HEK293T (cell line): Measurements from ENCODE around the gene TNPO3.

Experiments used
- ARNT ChIP-seq: fragments of 450-650 bp; IDR thresholded peaks from 2 replicates; pipeline ENCODE4 v1.6.1; 2017; ENCODE audit warnings: mild to moderate bottlenecking
- FOXA1 ChIP-seq: fragments of 450-650 bp; IDR thresholded peaks from 2 replicates; pipeline ENCODE4 v1.6.1; 2016; ENCODE audit warnings: mild to moderate bottlenecking
- FOXM1 ChIP-seq: fragments of 450-650 bp; IDR thresholded peaks from 2 replicates; pipeline ENCODE4 v1.6.1; 2017; ENCODE audit warnings: mild to moderate bottlenecking, borderline replicate concordance
- HDGF ChIP-seq: fragments of 450-650 bp; IDR thresholded peaks from 2 replicates; pipeline ENCODE4 v1.6.1; 2017; ENCODE audit warnings: antibody characterized with exemption, borderline replicate concordance
- LEF1 ChIP-seq: fragments of 450-650 bp; IDR thresholded peaks from 2 replicates; pipeline ENCODE4 v1.6.1; 2017; ENCODE audit warnings: mild to moderate bottlenecking, borderline replicate concordance
- NFRKB ChIP-seq: fragments of 450-650 bp; IDR thresholded peaks from 2 replicates; pipeline ENCODE4 v1.6.1; 2016; ENCODE audit warnings: mild to moderate bottlenecking, moderate library complexity
- SP1 ChIP-seq: fragments of 450-650 bp; IDR thresholded peaks from 2 replicates; pipeline ENCODE4 v1.6.1; 2017
- SUZ12 ChIP-seq: fragments of 450-650 bp; IDR thresholded peaks from 2 replicates; pipeline ENCODE4 v1.6.1; 2016; ENCODE audit warnings: mild to moderate bottlenecking
- TARDBP ChIP-seq: fragments of 450-650 bp; IDR thresholded peaks from 2 replicates; pipeline ENCODE4 v1.6.1; 2016
- TF ChIP-seq, protein P1 (sequence below): fragments of 450-650 bp; IDR thresholded peaks from 2 replicates; pipeline ENCODE4 v1.6.1; 2016

DNA sequence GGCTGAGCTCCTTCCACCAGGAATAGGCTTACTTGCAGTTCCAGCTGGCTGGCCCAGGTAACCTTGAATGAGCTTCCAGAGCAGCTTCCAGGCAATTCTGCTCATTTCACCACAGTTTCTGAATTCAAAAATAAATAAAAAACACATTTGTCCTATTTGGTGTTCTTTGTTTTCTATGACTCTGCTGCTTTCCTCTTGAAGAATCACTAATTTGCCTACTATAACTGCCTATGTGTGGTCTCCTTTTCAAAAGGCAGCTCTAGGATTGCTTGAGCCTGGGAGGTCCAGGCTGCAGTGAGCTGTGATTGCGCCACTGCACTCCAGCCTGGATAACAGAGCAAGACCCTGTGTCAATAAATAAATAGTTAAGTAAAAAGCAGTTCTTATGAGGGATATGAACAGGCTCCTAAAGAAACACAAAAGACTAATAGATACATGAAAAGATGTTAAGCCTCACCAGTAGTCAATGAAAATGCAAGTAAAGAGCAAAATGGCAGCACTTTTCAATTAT is 19.5 kb upstream of the TNPO3 start:
- no peak for TF ChIP-seq ARNT
- no peak for TF ChIP-seq LEF1
- no peak for TF ChIP-seq NFRKB
- no peak for TF ChIP-seq SP1
- TF ChIP-seq, protein P1, sequence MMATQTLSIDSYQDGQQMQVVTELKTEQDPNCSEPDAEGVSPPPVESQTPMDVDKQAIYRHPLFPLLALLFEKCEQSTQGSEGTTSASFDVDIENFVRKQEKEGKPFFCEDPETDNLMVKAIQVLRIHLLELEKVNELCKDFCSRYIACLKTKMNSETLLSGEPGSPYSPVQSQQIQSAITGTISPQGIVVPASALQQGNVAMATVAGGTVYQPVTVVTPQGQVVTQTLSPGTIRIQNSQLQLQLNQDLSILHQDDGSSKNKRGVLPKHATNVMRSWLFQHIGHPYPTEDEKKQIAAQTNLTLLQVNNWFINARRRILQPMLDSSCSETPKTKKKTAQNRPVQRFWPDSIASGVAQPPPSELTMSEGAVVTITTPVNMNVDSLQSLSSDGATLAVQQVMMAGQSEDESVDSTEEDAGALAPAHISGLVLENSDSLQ: no peak
- no peak for TF ChIP-seq HDGF
- TF ChIP-seq FOXM1: no peak
- no peak for TF ChIP-seq FOXA1
- no peak for TF ChIP-seq SUZ12
- no peak for TF ChIP-seq TARDBP
